ENCODE measurements around the gene PECR.

Gene PECR

GRCh38 chr2:216081487-216082116 lies at the start of gene PECR, which contains the start of gene TMEM169:
TSS of gene PECR (minus strand) at chr2:216081809. CDS start at chr2:216081741, 68 bp downstream.
TSS of gene TMEM169 (plus strand) at chr2:216081919. CDS start at chr2:216095964, 14,045 bp downstream.
- peak; percentile 80 for DNase-seq (ENCODE audit: low spot score)

GRCh38 chr2:216130346-216130971 lies 48.9 kb upstream of the PECR start:
- DNase-seq (ENCODE audit: low spot score) = no peak

GRCh38 chr2:216126943-216127342 lies 45.3 kb upstream of the PECR start:
- no peak for DNase-seq (ENCODE audit: low spot score)

- no peak for DNase-seq (ENCODE audit: low spot score)
Measured at GRCh38 chr2:216121255-216121654, 39.6 kb upstream of the PECR start.

GRCh38 chr2:216119986-216120385 lies 38.4 kb upstream of the PECR start:
- no peak for DNase-seq (ENCODE audit: low spot score)

GRCh38 chr2:216119146-216119545 lies 37.5 kb upstream of the PECR start:
- no peak for DNase-seq (ENCODE audit: low spot score)

GRCh38 chr2:216118474-216118873 lies 36.9 kb upstream of the PECR start:
- DNase-seq (ENCODE audit: low spot score) = no peak

- DNase-seq (ENCODE audit: low spot score) = no peak
Measured at GRCh38 chr2:216117561-216118340, 36.1 kb upstream of the PECR start.

GRCh38 chr2:216116418-216116817 lies 34.8 kb upstream of the PECR start:
- DNase-seq (ENCODE audit: low spot score) = no peak

- DNase-seq (ENCODE audit: low spot score) = peak; percentile 97
Measured at GRCh38 chr2:216114714-216115531, 33.3 kb upstream of the PECR start.

GRCh38 chr2:216114382-216114713 lies 32.7 kb upstream of the PECR start:
- no peak for DNase-seq (ENCODE audit: low spot score)

GRCh38 chr2:216113572-216113971 lies 32.0 kb upstream of the PECR start:
- no peak for DNase-seq (ENCODE audit: low spot score)

- DNase-seq (ENCODE audit: low spot score) = no peak
Measured at GRCh38 chr2:216112926-216113325, 31.3 kb upstream of the PECR start.

- DNase-seq (ENCODE audit: low spot score) = no peak
Measured at GRCh38 chr2:216111122-216111521, 29.5 kb upstream of the PECR start.

GRCh38 chr2:216110620-216111019 lies 29.0 kb upstream of the PECR start:
- no peak for DNase-seq (ENCODE audit: low spot score)

GRCh38 chr2:216109962-216110614 lies 28.5 kb upstream of the PECR start:
- DNase-seq (ENCODE audit: low spot score) = no peak

- DNase-seq (ENCODE audit: low spot score) = peak; percentile 98
Measured at GRCh38 chr2:216108967-216109921, 27.6 kb upstream of the PECR start, which contains the start of gene XRCC5. TSS of gene XRCC5 (plus strand) at chr2:216109348. CDS start at chr2:216109437, 89 bp downstream.

GRCh38 chr2:216108310-216108966 lies 26.8 kb upstream of the PECR start:
- no peak for DNase-seq (ENCODE audit: low spot score)

GRCh38 chr2:216107760-216108159 lies 26.2 kb upstream of the PECR start:
- no peak for DNase-seq (ENCODE audit: low spot score)

GRCh38 chr2:216107320-216107719 lies 25.7 kb upstream of the PECR start:
- no peak for DNase-seq (ENCODE audit: low spot score)
